NCI-H1694 treated with DMSO at 0.1 percent for 48 hours (cell line): ENCODE results near the gene C3orf18.
"Not testable (repeated sequence)": the region's sequence is repeated elsewhere in the genome, so short reads cannot be mapped to it uniquely, and the experiment has no call there.

Experiments used
- DNase-seq: peaks from one replicate; lab custom pipeline; 2025; lab: John Stamatoyannopoulos, UW

C3orf18 gene

DNA sequence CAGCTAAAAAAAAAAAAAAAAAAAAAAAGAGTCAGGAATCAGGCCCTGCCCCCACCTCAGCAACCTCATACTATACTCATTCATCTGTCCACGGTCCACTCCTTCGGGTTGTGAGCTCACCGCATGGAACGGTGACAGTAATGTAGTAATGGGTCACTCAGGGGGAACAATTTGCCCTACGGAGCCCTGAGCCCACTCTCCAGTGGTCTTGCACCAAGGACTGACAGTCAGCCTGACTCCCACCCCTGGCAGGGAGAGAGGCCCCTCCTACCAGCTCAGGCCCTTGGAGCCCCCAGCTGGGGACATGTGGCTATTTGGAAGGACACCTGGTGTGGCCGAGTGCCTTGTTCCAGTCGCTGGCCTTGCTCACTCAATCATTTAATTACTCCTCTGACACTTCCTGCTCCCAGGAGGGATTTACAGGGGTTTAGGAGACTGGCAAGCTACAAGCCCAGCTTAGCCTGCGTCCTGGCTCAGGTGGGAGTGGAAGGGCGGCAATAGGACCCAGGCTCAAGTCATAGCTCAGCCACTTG is 44.2 kb downstream of the C3orf18 start:
- DNase-seq: no peak

DNA sequence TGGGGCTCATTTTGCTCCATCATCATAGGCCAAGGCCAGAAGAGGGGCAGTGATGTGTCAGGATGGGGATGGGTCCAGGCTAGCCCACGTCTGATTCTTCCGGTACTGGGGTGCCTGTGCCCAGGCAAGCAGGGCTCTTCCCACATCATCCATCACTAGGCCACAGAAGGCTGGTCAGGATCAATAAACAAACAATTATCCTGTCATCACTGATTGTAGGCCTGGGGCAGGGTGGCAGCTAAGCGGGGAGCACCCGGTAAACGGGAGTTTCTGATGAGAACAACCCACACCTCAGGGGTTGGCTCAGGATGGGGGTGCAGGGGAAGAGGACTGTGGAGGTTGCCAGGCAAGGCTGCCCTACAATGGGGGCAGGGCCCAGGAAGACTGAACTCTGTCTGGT is 46.0 kb downstream of the C3orf18 start:
- no peak for DNase-seq

- DNase-seq: no peak
Measured at GRCh38 chr3:50520849-50521248, 46.7 kb downstream of the C3orf18 start.

- DNase-seq: no peak
Measured at GRCh38 chr3:50519471-50520089, 48.0 kb downstream of the C3orf18 start.

DNA sequence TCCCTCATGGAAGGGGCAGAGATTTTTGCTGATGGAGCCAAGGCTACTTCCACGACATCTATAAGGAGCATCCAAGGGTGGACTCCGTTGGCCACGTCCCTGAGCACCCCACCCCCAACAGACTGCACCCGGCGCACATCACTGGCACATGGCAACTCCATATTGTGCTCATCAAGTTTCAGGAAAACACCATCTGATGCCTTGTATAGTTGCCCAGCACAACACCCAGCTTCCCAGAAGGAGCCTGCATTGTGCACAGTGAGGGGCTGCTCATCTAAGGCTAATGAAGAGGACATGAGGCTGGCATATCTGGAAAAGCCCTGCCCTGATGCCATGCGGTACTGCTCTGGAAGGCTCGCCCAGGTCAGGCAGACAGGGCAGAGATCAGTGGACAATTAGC is 49.1 kb downstream of the C3orf18 start:
- peak; percentile 69 for DNase-seq

- no peak for DNase-seq
Measured at GRCh38 chr3:50517721-50518206, 49.8 kb downstream of the C3orf18 start.

GRCh38 chr3:50516440-50516871 is 51.1 kb downstream of the C3orf18 start:
- DNase-seq: no peak

DNA sequence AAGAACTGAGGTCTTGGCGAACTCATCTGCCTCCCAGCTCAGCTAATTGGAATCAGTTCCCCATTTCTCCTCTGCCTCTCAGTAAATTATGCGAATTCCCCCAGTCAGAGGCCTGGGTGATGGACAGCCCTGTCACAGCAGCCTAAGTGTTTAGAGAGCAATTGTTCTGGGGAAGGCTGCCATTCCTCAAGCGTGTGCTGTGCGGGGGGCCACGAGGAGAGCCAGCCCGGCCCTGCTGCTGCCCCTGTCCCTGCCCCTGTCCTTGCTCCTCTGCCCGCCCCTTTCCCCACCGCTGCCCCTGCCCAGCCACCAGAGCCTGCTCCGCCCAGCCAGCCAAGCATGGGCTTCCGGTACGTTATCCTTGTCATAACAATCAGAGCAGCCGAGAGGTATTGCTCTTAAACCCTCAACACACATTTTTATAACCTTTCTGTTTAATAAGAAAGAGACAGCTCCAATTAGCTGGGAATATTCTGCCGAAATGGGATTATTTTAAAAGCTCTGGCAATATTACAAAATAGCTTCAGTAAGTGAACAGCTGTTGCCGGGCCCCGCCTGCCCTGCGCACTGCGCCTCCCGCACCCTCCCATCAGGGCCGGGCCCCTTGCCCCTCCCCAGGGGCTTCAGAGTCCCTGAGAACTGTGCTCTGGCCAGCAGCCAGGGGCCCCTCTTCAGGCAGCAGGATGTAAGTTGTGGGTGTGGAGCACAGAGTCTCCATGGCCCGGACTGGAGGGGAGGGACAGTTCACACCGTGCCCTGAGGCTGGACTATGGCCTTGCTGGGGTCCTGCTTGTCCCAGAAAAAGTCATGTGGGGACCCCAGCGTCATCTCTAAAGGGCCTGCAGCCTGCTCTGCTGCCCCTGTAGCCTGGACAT is 51.7 kb downstream of the C3orf18 start:
- peak; percentile 35 for DNase-seq

DNA sequence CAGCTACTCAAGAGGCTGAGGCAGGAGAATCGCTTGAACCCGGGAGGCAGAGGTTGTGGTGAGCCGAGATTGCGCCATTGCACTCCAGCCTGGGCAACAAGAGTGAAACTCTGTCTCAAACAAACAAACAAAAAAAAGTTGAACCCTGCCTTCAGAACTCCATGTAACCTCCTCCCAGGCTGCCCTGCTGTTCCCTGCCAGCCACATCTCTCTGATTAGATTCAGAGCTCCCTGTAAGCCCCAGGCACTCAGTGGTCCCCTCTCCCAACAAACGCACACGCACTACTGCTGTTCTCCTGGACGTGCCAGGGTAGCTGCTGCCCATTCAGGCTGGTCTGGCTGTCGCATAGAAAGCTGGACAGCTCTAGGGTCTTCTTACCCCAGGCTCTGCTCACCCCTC is 54.6 kb downstream of the C3orf18 start:
- DNase-seq: not testable (repeated sequence)

DNA sequence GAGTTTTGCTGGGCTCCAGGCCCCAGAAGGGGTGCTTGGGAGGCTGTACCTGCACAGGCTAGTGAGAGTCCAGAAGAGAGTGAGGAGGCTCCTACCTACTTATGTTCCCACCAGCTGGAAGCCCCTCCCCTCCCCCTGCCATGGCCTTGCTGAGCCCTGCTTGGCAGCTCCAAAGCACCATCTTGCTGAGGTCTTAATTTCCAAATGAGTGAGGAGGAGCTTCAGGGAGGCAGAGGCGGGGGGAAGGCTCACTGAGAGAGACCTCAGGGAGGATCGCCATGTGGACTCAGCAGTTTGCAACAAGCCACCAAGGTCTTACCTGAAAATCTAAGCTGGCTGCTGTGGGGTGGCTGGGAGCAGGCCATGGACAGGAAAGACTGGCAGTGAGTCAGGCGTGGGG is 55.4 kb downstream of the C3orf18 start:
- no peak for DNase-seq

- no peak for DNase-seq
Measured at GRCh38 chr3:50510325-50510724, 57.2 kb downstream of the C3orf18 start.

- no peak for DNase-seq
Measured at GRCh38 chr3:50509715-50510114, 57.8 kb downstream of the C3orf18 start.

DNA sequence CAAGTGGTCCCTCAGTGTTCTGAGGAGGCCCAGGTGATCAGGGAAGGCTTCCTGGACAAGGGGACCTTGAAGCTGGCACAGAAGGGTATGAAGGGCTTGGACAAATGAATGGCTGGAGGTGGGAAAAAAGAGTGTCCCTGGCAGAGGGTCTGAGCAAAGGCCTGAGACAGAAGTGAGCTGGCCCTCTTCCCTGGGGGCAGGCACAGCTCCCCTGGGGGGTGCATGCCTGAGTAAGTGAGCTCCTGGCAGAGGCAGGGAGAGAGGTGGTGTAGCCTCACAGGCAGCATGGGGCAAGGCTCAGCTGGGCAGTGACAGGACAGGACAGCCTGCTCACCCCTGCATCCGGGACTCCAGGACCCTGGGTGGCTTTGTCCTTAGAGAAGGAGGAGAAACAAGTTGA is 58.7 kb downstream of the C3orf18 start:
- no peak for DNase-seq
